PFSK-1 (cell line): Measurements from ENCODE around the gene VN1R2.
"Not testable (repeated sequence)": the region's sequence is repeated elsewhere in the genome, so short reads cannot be mapped to it uniquely, and the experiment has no call there.

Experiments
- FOXP2 ChIP-seq: optimal IDR thresholded peaks from 2 replicates; pipeline ENCODE3; 2011; ENCODE audit warnings: borderline replicate concordance, control low read depth, inconsistent platforms; ENCODE audit not compliant: insufficient read depth; ENCODE audit errors: extremely low read length, extremely low read depth
- POLR2AphosphoS5 ChIP-seq: IDR thresholded peaks from 2 replicates; pipeline ENCODE4 v1.6.1; 2012; ENCODE audit warnings: low read depth, mild to moderate bottlenecking, control low read depth, low read length, moderate library complexity
- SIN3A ChIP-seq: IDR thresholded peaks from 2 replicates; pipeline ENCODE4 v1.6.1; 2012; ENCODE audit warnings: mild to moderate bottlenecking, low read length, moderate library complexity, borderline replicate concordance; ENCODE audit not compliant: insufficient read depth
- TAF1 ChIP-seq: IDR thresholded peaks from 2 replicates; pipeline ENCODE4 v1.6.1; 2012; ENCODE audit warnings: low read length, control low read depth, borderline replicate concordance; ENCODE audit not compliant: insufficient read depth
- TF ChIP-seq, protein P1 (sequence below), 2 experiments: IDR thresholded peaks; 2 replicates each; pipeline versions ENCODE4 v1.6.1 to v1.8.0; 2011 to 2012; ENCODE audit warnings: low read depth in 2 of 2, low read length in 2 of 2, control low read depth in 1 of 2, inconsistent platforms in 1 of 2, mild to moderate bottlenecking in 1 of 2, moderate library complexity in 1 of 2; ENCODE audit not compliant: insufficient read depth in 1 of 2

Gene VN1R2

DNA sequence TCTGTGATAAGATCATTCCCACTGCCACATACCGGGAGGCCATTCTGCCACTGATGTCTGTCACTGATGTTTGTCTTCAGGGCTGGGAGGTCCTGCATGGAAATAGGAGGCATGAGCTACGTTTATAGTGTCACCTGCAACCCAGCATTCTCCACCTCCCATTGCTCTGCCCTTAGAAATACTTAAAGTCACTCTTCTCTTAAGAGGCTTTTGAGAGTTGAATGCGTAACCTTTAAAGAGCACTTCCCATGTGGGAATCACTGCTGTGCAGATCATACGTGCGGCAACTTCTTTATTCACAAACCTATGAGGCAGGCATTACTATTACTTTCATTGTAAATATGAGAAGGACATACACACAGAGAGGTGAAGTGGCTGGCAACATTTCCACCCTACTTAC, 9.5 kb downstream of the VN1R2 start, which contains the start of gene VN1R4:
TSS of gene VN1R4 (minus strand) at position 101 of the 400 bp plus-strand sequence. CDS start at position 43, 58 bp downstream.
- TF ChIP-seq TAF1, POLR2AphosphoS5, SIN3A: not testable (repeated sequence)

DNA sequence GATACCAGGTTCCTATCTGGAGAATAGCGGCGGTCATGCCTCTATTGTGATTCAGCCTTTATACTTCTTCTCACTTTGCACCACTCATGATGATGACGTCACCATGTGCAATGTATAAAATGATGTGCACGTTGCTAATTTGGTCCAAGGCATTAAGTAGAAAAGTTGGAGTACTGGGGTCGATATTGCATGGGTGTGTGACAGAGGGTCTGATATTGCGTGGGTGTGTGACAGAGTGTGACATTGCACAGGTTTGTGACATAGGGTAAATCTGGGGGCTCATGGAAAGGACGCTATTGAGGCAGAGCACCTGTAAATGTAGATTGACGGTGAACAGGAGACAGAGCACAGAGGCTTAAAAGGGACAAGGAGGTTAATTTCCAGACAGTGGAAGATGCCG, 14.0 kb downstream of the VN1R2 start:
- TF ChIP-seq TAF1 (no peak), SIN3A (no peak), POLR2AphosphoS5 (no peak), FOXP2 (no peak)
- TF ChIP-seq, protein P1, sequence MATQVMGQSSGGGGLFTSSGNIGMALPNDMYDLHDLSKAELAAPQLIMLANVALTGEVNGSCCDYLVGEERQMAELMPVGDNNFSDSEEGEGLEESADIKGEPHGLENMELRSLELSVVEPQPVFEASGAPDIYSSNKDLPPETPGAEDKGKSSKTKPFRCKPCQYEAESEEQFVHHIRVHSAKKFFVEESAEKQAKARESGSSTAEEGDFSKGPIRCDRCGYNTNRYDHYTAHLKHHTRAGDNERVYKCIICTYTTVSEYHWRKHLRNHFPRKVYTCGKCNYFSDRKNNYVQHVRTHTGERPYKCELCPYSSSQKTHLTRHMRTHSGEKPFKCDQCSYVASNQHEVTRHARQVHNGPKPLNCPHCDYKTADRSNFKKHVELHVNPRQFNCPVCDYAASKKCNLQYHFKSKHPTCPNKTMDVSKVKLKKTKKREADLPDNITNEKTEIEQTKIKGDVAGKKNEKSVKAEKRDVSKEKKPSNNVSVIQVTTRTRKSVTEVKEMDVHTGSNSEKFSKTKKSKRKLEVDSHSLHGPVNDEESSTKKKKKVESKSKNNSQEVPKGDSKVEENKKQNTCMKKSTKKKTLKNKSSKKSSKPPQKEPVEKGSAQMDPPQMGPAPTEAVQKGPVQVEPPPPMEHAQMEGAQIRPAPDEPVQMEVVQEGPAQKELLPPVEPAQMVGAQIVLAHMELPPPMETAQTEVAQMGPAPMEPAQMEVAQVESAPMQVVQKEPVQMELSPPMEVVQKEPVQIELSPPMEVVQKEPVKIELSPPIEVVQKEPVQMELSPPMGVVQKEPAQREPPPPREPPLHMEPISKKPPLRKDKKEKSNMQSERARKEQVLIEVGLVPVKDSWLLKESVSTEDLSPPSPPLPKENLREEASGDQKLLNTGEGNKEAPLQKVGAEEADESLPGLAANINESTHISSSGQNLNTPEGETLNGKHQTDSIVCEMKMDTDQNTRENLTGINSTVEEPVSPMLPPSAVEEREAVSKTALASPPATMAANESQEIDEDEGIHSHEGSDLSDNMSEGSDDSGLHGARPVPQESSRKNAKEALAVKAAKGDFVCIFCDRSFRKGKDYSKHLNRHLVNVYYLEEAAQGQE (IDR thresholded peaks at IDR 0.05; ENCODE audit: insufficient read depth in 1 of 2, low read depth in 2 of 2, low read length in 2 of 2): no peak

DNA sequence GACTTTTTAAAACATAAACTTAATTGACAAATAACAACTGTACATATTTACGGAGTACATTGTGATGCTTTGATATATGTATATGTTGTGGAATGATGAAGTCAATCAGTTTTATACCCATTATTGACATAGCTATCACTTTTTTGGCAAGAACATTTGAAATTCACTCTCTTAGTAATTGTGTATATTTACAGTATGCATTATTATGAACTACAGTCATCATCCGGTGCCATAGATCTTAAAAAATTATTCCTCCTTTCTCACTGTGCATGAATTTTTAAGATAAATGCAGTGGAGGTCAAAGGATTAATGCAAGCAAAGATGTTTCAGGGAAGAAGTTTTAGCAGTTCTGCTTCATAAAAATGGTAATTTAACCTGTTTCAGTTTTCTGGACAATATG, 17.4 kb downstream of the VN1R2 start:
- TF ChIP-seq TAF1 (no peak), FOXP2 (no peak), POLR2AphosphoS5 (no peak), SIN3A (no peak)
- TF ChIP-seq, protein P1 (IDR thresholded peaks at IDR 0.05; ENCODE audit: insufficient read depth in 1 of 2, low read depth in 2 of 2, low read length in 2 of 2): no peak

DNA sequence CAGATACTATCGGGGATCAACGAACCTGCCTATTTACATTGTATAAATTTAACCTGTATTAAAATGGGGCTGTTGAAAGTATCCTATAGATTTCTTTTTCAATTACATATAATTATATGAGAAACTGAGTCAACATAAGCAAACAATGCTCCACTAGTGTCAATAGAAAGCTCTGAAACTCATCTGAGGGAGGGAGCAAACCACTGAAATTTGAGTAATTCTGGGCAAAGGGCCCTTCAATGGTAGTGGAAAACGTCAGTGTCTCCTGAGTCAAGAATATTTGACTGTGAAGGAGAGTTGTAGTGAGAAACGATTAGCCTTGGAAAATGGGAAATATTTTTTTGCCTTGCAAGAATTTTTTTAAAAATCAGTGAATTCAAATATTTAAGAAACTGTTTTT, 27.0 kb downstream of the VN1R2 start:
- TF ChIP-seq, protein P1 (IDR thresholded peaks at IDR 0.05; ENCODE audit: insufficient read depth in 1 of 2, low read depth in 2 of 2, low read length in 2 of 2): no peak
- TF ChIP-seq POLR2AphosphoS5 (no peak), SIN3A (no peak), TAF1 (no peak), FOXP2 (no peak)

DNA sequence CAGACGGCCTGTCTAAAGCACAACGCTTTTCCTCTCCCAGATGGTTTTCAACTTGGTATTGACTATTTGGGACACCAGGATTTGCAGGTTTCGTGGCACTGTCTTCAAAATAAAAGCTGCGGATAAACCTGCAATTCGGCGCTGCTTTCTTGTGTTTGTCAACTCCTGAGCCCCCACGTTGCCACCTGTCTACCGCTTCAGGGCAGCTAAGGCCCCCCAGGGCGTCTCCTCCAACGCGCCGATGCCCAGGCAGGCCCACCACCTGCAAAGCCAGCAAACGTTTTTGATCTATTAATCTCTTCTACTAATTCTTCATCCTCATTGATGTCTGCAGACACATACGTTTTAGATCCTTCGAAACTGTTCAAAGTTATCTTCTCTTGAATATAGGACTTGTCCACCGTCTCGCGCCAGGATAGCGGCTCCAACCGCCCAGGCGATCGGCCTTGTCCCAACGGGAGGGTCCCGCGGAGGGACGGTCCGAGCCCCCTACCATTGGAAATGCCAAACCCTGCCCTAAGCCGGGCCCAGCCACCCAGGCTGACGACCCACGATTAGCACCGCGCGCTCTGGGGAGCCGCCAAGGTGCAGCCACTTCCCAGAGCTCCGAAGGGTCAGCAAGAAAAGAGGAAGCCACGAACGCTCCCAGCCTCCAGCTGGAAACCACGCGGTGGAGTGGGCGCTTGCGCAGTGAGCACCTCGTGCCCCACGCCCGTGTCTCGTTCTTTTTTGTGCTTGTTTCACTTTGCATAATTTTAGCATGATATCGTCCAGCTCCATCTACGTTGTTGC, 32.9 kb downstream of the VN1R2 start:
- no peak for TF ChIP-seq SIN3A
- TF ChIP-seq, protein P1 (IDR thresholded peaks at IDR 0.05; ENCODE audit: insufficient read depth in 1 of 2, low read depth in 2 of 2, low read length in 2 of 2): no peak
- TF ChIP-seq FOXP2: no peak
- no peak for TF ChIP-seq POLR2AphosphoS5
- no peak for TF ChIP-seq TAF1
